GM19025 (cell line): Measurements from ENCODE around the gene HDAC7.

Experiments
- ATAC-seq: cut with Tn5 transposase; IDR thresholded peaks from one replicate; pipeline ENCODE4 v1.9.1; 2021; ENCODE audit warnings: mild to moderate bottlenecking, low read depth, moderate library complexity; ENCODE audit not compliant: unreplicated experiment

HDAC7 gene

GRCh38 chr12:47752552-47752951 lies 67.2 kb downstream of the HDAC7 start:
- no peak for ATAC-seq

- ATAC-seq = no peak
Observed at GRCh38 chr12:47752121-47752520, 67.6 kb downstream of the HDAC7 start.

DNA sequence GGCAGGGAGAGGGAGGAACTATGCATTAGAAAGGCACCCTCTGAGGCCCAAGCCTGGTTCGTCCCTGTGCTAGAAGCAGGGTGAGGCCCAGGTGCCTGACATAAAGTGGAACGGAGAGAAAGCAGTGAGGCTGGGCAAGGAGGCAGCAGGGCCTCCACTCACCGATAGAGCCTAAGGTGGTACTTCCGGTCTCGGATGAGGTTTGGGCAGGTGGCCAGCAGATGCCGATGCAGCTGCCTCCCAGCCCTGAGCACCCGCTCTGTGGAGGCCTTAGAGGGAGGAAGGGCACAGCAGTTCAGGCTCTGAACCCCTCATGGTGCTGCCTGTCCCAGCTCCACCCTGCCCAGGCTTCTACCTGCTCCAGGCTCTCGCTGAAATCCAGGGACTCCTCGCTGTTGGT lies 68.1 kb downstream of the HDAC7 start:
- ATAC-seq = no peak

- no peak for ATAC-seq
Observed at GRCh38 chr12:47750916-47751470, 68.7 kb downstream of the HDAC7 start.

- ATAC-seq = no peak
Observed at GRCh38 chr12:47750229-47750798, 69.4 kb downstream of the HDAC7 start.

DNA sequence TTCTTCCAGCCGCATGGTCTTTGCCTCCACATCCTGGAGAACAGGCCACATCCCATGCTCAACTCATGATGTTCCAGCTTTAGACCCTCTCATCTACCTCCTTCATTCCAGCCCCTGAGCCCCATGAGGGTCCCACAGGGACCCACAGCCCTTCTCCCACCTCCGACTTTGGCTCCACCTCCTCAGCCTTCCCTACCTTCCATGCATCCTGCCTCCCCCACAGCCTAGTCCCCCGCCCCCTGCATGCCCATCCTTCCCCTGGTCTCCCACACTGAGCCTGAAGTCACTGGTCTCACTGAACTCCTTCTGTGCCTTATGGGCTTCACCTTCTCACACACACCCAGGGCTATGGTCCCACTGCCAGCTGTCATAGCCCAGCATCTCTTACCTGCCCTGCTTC lies 70.8 kb downstream of the HDAC7 start:
- ATAC-seq = no peak

DNA sequence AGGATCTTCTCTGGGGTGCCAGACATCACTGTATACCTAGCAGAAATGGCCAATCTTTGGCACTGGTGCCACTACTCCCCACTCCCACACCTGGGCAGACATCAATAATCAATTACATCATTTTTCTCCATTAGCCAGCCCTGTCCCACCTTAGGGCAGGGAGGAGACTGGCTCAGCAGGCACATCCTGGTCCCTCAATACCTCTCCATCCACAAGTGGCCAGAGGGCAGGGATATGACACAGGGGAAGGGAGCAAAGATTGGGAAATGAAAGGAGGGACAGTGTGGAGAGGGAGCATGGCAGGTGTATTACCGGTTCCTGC lies 71.2 kb downstream of the HDAC7 start:
- no peak for ATAC-seq

GRCh38 chr12:47747596-47748506 lies 71.9 kb downstream of the HDAC7 start:
- no peak for ATAC-seq

GRCh38 chr12:47747126-47747525 lies 72.6 kb downstream of the HDAC7 start:
- ATAC-seq = no peak

- ATAC-seq = no peak
Observed at GRCh38 chr12:47746523-47746922, 73.2 kb downstream of the HDAC7 start.

- ATAC-seq = no peak
Observed at GRCh38 chr12:47746073-47746472, 73.6 kb downstream of the HDAC7 start.

DNA sequence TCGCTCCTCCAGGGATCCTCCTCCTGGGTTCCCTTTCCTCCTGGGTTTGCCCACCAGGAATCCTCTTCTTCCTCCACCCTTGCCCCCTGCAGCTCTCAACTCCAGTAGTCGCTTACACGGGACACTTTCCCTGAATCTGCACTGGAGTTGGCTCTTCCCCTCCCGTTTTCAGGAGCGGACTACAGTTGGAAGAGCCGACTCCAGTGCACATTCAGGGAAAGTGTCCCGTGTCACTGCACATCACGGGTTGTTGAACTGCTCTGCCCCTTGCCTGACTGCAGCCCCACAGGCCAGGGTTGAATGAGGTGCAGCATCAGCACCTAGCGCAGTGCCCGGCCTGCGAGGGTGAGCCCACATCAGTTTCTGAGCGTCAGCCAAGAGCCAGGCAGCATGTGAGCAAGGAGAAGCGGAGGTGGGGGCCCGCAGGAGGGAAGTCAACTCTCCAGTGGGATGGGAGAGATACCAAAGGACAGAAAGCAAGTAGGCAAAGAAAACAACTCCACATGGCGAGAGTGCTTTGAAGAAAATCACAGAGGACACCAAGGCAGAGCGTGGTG lies 74.1 kb downstream of the HDAC7 start:
- ATAC-seq = no peak

DNA sequence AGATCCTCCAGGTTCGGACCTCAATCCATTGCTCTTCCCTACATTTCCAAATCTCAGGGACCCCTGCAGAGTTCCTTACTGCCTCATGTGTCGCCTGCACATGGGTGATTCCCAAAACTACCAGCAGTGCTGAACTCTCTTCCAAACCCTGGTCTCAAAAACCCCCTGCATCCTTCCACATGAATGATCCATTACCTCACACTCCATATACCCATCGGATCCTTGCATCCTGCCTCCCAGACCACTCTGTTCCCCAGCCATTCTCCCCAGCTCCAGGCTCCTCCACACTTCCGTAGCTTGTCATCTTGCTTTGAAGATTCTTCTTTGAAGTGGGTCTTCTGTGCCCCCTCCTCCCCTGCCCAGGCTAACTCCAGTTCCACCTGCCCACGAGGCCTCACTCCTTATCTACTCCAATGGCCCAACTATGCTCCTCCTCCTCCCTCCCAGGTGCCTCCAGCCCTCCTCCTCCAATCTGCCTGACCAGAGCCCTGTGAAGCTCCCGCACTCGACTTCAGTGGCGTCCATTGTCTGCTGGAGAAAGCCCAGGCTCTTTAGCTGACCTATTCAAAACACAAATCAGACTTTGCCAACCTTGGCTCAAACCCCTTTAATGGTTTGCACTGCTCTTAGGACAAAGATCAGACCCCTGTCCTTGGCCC lies 74.8 kb downstream of the HDAC7 start:
- ATAC-seq = no peak

DNA sequence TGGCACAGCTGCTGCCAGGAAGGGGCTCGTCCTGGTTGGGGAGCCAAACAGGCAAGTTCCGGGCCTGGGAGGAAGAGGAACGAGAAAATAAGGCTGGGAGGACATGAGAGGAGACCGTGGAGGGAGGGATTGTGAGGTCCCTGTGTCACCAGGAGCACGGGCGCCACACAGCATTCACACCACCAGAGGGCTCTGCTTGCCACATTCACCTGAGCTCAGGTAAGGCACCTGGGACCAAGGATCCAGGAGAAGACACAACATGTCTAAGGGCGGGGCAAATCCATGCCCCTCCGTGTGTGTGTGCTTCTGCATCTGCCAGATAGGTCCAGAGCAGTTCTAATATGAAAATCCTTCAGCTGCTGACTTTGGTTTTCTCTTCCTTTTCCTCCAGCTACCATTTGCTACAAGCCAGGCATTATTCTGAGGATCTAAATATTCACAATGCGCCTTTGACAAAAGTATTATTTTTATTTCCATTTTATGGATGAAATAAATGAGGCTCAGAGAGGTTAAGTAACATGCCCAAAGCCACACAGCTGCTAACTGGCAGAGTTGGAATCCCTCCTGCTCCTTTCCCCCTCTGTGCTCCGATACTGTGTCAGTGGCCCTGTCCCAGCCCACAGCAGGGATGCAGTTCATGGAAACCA lies 75.6 kb downstream of the HDAC7 start:
- no peak for ATAC-seq

GRCh38 chr12:47743311-47743860 lies 76.3 kb downstream of the HDAC7 start:
- no peak for ATAC-seq

- ATAC-seq = no peak
Observed at GRCh38 chr12:47742253-47742825, 77.4 kb downstream of the HDAC7 start.

- ATAC-seq = no peak
Observed at GRCh38 chr12:47741340-47741703, 78.4 kb downstream of the HDAC7 start.

DNA sequence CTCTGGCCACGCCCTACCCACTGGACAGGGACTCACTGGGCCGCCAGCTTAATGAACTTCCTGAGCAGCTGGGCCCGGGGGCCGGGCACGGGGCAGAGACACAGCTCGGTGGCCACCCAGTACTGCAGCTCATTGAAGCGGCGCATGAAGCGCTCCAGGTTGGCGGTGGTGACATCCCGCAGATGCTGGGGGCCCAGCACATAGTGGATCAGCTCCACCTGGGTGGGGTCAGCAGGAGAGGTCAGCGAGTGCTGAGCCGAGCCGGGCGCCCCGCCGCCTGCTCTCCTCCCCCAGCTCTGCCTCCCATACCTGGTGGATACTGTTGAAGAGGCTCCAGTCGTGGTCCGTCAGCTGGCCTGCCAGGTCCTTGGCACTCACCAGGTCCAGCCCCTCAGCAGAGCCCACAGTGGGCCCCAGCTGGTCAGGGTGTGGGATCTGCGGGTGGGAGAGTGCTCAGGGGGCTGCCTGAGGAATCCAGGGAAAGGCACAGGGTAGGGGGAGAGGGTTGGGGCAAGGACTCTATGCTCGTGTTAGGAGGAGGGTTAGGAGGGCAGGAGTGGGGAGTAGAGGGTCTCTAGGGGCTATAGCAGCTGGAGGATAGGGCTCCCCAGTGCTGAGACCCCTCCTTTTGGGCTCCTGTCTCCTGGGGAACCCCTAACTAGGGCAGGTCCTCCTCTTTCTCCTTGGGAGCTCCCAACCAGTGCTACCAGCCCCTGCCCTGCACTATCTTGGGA lies 78.9 kb downstream of the HDAC7 start:
- ATAC-seq = peak; percentile 21

DNA sequence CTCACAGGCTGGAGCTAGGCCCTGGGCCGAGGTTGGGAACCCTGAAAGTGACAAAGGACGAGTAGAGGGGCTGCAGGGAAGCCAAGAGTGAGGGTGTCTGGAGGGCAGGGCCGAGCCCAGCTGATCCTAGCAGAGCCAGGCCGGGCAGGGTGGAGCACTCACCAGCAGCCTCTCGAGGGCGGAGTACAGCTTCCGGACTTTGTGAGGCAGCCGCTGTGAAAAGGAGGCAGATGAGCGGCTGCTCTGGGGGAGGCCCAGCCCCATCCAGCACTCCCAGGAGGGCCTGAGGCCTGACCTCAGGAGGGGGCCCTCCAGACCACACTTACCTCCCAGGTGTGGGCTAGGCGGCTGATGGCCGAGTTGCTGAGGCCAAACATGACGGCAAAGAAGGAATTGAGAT lies 79.7 kb downstream of the HDAC7 start:
- peak; percentile 58 for ATAC-seq
